WI38 (cell line): ENCODE results near the gene USP46.

Experiments
- H3K4me3 ChIP-seq: 2 replicates; pipeline ENCODE4 v1.5.1; 2011; ENCODE audit warnings: low read depth, mild to moderate bottlenecking, control low read depth, low read length
- TF ChIP-seq, protein P1 (sequence below): IDR thresholded peaks from 2 replicates; pipeline ENCODE4 v1.5.1; 2012; ENCODE audit warnings: low read depth, mild to moderate bottlenecking, control low read depth, low read length

USP46 gene

DNA sequence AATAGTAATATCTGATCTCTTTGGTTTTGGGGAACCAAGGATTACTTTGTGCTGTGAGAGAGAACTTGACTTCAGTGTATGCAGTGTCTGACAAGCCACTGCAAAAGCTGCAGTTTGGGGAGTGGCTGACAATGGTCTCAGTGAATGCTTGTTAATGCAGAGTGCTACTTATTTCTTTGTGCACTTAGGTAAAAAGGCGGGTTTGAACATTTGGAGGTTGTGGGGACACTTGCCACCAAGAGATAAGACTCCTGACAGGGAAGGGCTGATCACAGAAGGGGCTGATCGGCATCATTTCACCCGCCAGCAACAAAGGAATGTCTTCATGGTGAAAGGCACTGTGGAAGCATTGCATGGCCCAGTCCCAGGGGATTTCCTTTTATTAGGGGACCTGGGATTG, 28.6 kb upstream of the USP46 start:
- no peak overlapping the region for H3K4me3 ChIP-seq
- TF ChIP-seq, protein P1, sequence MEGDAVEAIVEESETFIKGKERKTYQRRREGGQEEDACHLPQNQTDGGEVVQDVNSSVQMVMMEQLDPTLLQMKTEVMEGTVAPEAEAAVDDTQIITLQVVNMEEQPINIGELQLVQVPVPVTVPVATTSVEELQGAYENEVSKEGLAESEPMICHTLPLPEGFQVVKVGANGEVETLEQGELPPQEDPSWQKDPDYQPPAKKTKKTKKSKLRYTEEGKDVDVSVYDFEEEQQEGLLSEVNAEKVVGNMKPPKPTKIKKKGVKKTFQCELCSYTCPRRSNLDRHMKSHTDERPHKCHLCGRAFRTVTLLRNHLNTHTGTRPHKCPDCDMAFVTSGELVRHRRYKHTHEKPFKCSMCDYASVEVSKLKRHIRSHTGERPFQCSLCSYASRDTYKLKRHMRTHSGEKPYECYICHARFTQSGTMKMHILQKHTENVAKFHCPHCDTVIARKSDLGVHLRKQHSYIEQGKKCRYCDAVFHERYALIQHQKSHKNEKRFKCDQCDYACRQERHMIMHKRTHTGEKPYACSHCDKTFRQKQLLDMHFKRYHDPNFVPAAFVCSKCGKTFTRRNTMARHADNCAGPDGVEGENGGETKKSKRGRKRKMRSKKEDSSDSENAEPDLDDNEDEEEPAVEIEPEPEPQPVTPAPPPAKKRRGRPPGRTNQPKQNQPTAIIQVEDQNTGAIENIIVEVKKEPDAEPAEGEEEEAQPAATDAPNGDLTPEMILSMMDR: no peak

DNA sequence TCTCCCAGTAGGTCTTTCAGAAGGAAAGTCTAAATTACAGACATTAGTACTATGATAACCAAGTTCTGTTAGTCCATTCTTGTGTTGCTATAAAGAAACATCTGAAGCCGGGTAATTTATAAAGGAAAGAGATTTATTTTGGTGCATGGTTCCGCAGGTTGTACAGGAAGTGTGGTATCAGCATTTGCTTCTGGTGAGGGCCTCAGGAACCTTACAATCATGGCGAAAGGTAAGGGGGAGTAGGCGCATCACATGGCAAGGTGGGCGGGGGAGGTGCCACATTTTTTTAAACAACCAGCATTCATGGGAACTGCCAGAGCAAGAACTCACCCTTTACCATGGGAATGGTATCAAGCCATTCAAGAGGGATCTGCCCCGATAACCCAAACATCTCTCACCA, 26.2 kb upstream of the USP46 start:
- TF ChIP-seq, protein P1: no peak
- no peak overlapping the region for H3K4me3 ChIP-seq

DNA sequence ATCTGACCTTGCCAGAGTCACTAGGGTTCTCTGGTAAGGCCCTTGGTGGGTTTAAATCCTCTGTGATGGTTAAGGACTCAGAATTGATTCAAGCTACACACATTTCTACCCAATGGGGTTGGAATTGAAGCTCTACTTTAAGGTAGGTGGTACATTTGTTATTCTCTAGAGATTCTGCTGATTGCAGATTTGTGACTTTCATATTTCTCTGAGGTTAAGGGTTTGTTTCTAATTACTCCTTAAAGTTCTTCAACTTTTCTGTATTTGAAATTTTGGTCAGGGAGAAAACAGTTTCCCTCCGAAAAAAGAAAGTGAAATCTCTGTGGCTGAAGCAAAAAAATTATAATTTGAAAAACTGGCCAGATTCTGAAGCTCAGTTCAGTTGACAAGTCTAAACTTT, 25.8 kb upstream of the USP46 start:
- TF ChIP-seq, protein P1: no peak
- H3K4me3 ChIP-seq: no peak overlapping the region

DNA sequence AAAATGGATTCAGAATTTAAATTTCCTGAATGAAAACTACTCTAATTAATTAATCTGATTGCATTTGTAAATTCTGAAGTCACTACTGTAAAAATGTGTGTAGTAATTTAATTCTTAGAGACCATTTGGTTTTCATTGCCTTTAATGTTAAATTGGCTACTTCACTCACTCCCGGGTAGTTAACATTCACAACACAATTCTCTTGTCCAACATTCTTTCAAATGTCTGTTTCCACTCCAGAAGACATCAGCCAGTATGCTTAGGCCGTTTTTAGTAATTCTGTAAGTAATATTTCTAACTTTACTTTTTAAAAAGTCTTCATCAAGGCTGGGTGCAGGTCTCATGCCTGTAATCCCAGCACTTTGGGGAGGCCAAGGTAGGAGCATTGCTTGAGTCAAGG, 21.3 kb upstream of the USP46 start:
- H3K4me3 ChIP-seq: no peak overlapping the region
- TF ChIP-seq, protein P1: no peak

DNA sequence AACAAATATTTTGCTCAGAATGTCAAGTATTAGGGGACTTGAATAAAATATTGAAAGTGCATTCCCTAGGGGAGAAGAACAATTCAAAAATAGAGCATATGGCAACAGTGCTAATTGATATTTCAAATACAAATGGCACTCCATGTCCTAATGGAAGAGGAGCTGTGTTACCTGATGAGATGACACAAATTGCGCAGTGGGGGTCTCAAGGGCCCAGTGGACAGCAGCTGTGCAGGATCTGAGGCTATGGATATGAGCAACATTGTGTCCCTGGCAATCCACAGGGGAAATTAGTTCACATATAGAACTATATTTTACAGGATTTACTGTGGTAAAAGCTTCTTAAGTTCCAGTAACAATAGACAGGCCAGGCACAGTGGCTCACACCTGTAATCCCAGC, 17.4 kb upstream of the USP46 start:
- TF ChIP-seq, protein P1: no peak
- H3K4me3 ChIP-seq: no peak overlapping the region

DNA sequence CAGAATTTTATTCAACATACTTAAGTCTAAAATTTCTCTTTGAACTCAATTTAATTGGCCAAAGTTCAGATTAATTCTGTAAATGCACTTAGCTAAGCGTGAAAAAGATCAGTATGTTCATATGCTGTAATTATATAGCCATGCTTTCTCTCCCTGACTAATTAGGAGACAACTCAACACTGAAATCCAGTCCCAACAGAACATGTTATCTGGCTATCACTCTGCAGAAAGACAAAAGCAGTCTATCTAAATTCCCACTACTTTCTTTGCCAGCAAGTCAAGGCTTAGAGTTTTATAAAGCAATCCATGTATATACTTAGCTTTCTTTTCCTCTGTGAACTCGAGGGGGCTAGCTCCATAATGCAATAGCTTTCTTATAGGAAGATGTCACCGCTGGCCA, 16.0 kb upstream of the USP46 start:
- no peak overlapping the region for H3K4me3 ChIP-seq
- TF ChIP-seq, protein P1: no peak

DNA sequence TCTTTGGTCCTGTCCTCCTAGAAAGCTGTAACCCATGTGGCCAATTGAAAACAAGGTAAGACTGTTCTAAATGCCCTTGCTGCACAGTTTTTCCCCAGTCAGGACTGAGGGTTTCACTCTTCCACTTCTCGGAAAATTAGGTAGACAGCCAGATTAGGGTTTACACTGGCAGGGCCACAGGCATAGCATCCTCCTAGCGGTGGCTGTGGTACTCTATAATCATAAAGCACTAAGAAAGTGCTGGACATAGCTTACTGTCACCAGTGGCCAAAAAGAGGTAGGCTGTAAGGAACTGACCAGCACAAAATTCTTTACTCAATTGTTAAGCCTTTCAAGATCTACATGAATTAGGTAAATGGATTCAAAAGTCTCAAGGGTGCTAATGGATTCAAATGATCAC, 11.6 kb upstream of the USP46 start:
- H3K4me3 ChIP-seq: no peak overlapping the region
- TF ChIP-seq, protein P1: no peak
